C4-2B (cell line): ENCODE data around the gene ABHD12B.

Source experiments
- ZFX ChIP-seq: fragments of 450-650 bp; IDR thresholded peaks from 2 replicates; pipeline ENCODE4 v1.6.1; 2017
- TF ChIP-seq, protein P1 (sequence below): fragments of 450-650 bp; conservative IDR thresholded peaks from 2 replicates; pipeline ENCODE4 v1.5.1; 2017; ENCODE audit warnings: mild to moderate bottlenecking

GRCh38 chr14:50953502-50953901 is 81.6 kb downstream of the ABHD12B start:
- TF ChIP-seq, protein P1, sequence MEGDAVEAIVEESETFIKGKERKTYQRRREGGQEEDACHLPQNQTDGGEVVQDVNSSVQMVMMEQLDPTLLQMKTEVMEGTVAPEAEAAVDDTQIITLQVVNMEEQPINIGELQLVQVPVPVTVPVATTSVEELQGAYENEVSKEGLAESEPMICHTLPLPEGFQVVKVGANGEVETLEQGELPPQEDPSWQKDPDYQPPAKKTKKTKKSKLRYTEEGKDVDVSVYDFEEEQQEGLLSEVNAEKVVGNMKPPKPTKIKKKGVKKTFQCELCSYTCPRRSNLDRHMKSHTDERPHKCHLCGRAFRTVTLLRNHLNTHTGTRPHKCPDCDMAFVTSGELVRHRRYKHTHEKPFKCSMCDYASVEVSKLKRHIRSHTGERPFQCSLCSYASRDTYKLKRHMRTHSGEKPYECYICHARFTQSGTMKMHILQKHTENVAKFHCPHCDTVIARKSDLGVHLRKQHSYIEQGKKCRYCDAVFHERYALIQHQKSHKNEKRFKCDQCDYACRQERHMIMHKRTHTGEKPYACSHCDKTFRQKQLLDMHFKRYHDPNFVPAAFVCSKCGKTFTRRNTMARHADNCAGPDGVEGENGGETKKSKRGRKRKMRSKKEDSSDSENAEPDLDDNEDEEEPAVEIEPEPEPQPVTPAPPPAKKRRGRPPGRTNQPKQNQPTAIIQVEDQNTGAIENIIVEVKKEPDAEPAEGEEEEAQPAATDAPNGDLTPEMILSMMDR: no peak
- TF ChIP-seq ZFX: no peak
